DOHH2 (cell line): Measurements from ENCODE around the gene TTC28.

Experiments
- H3F3A ChIP-seq: fragments of 200-600 bp; sonication (generic), shearing (Covaris generic); 2 replicates; pipeline ENCODE4 v1.6.0; 2016; ENCODE audit warnings: antibody characterized with exemption, mild to moderate bottlenecking; ENCODE audit not compliant: control insufficient read depth, insufficient read depth
- H3K27ac ChIP-seq: fragments of 200-600 bp; sonication (generic); 2 replicates; pipeline ENCODE4 v1.5.1; 2014; ENCODE audit warnings: low read depth, mild to moderate bottlenecking, low read length, moderate library complexity
- H3K27me3 ChIP-seq: fragments of 200-600 bp; sonication (generic); 2 replicates; pipeline ENCODE4 v1.6.1; 2014; ENCODE audit warnings: mild to moderate bottlenecking, low read length, mixed read lengths; ENCODE audit not compliant: control insufficient read depth
- H3K36me3 ChIP-seq: fragments of 200-600 bp; sonication (generic); 2 replicates; pipeline ENCODE4 v1.6.1; 2014; ENCODE audit warnings: mild to moderate bottlenecking, low read length, moderate library complexity, mixed read lengths; ENCODE audit not compliant: control insufficient read depth
- H3K4me1 ChIP-seq: fragments of 200-600 bp; sonication (generic); 2 replicates; pipeline ENCODE4 v1.6.1; 2014; ENCODE audit warnings: mild to moderate bottlenecking, low read length, mixed read lengths; ENCODE audit not compliant: control insufficient read depth
- H3K4me2 ChIP-seq: fragments of 200-600 bp; sonication (generic); 2 replicates; pipeline ENCODE4 v1.6.0; 2014; ENCODE audit warnings: mild to moderate bottlenecking, low read length, moderate library complexity
- H3K4me3 ChIP-seq: fragments of 200-600 bp; sonication (generic); 2 replicates; pipeline ENCODE4 v1.5.1; 2014; ENCODE audit warnings: mild to moderate bottlenecking, low read length, mixed read lengths
- H3K79me2 ChIP-seq: fragments of 200-600 bp; sonication (generic); 2 replicates; pipeline ENCODE4 v1.6.1; 2014; ENCODE audit warnings: mild to moderate bottlenecking, low read length, mixed read lengths; ENCODE audit not compliant: control insufficient read depth
- H3K9me2 ChIP-seq: fragments of 200-600 bp; sonication (generic); replicated peaks from 2 replicates; pipeline ENCODE4 v1.6.1; 2014; ENCODE audit warnings: mild to moderate bottlenecking, low read length, mixed read lengths; ENCODE audit not compliant: control insufficient read depth
- H3K9me3 ChIP-seq: fragments of 200-600 bp; sonication (generic); 2 replicates; pipeline ENCODE4 v1.6.1; 2014; ENCODE audit warnings: antibody characterized with exemption, low read length, mixed read lengths; ENCODE audit not compliant: control insufficient read depth, insufficient read depth
- H4K20me1 ChIP-seq: fragments of 200-600 bp; sonication (generic); 2 replicates; pipeline ENCODE4 v1.6.0; 2014; ENCODE audit warnings: low read depth, mild to moderate bottlenecking, antibody characterized with exemption, low read length, moderate library complexity; ENCODE audit not compliant: control insufficient read depth, insufficient read depth
- EZH2phosphoT487 ChIP-seq: fragments of 200-600 bp; sonication (generic); IDR thresholded peaks from 2 replicates; pipeline ENCODE4 v1.6.1; 2017; ENCODE audit warnings: borderline replicate concordance, mild to moderate bottlenecking, antibody characterized with exemption, low read length, moderate library complexity, mixed read lengths
- TF ChIP-seq, protein P1 (sequence below): fragments of 200-600 bp; sonication (generic); IDR thresholded peaks from one replicate; pipeline ENCODE4 v1.5.1; 2014; ENCODE audit warnings: antibody characterized with exemption, mild to moderate bottlenecking, low read depth, low read length; ENCODE audit not compliant: poor library complexity, severe bottlenecking

The TTC28 gene

DNA sequence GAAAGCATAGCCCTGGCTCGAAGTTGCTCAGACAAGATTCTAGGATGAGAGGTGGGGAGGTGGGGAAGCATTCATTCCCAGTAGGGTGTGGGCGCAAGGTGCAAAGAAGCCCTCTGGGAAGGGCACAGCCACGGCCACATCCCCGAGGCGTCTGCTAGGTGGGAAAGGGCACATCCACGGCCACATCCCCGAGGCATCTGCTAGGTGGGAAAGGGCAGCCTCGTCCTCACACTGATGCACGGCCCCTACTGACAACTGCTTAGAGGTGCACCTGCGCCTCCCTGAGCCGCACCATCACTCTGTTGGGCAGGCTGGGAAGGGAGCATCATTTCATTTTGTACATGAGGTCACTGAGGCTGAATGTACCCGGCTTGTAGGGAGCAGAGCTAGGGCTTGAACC lies 666.0 kb downstream of the TTC28 start:
- H3K4me2 ChIP-seq: no peak overlapping the region
- no peak overlapping the region for H3K27ac ChIP-seq
- H4K20me1 ChIP-seq: no peaks in the 10 kb centered on the region
- TF ChIP-seq, protein P1, sequence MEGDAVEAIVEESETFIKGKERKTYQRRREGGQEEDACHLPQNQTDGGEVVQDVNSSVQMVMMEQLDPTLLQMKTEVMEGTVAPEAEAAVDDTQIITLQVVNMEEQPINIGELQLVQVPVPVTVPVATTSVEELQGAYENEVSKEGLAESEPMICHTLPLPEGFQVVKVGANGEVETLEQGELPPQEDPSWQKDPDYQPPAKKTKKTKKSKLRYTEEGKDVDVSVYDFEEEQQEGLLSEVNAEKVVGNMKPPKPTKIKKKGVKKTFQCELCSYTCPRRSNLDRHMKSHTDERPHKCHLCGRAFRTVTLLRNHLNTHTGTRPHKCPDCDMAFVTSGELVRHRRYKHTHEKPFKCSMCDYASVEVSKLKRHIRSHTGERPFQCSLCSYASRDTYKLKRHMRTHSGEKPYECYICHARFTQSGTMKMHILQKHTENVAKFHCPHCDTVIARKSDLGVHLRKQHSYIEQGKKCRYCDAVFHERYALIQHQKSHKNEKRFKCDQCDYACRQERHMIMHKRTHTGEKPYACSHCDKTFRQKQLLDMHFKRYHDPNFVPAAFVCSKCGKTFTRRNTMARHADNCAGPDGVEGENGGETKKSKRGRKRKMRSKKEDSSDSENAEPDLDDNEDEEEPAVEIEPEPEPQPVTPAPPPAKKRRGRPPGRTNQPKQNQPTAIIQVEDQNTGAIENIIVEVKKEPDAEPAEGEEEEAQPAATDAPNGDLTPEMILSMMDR: no peak
- no peak for TF ChIP-seq EZH2phosphoT487
- H3K36me3 ChIP-seq: no peaks in the 10 kb centered on the region
- no peaks in the 10 kb centered on the region for H3K27me3 ChIP-seq
- no peaks in the 10 kb centered on the region for H3K79me2 ChIP-seq
- H3K4me1 ChIP-seq: no peaks in the 10 kb centered on the region
- H3K9me3 ChIP-seq: no peaks in the 10 kb centered on the region
- no peak overlapping the region for H3K4me3 ChIP-seq
- no peaks in the 10 kb centered on the region for H3K9me2 ChIP-seq
- no peaks in the 10 kb centered on the region for H3F3A ChIP-seq

DNA sequence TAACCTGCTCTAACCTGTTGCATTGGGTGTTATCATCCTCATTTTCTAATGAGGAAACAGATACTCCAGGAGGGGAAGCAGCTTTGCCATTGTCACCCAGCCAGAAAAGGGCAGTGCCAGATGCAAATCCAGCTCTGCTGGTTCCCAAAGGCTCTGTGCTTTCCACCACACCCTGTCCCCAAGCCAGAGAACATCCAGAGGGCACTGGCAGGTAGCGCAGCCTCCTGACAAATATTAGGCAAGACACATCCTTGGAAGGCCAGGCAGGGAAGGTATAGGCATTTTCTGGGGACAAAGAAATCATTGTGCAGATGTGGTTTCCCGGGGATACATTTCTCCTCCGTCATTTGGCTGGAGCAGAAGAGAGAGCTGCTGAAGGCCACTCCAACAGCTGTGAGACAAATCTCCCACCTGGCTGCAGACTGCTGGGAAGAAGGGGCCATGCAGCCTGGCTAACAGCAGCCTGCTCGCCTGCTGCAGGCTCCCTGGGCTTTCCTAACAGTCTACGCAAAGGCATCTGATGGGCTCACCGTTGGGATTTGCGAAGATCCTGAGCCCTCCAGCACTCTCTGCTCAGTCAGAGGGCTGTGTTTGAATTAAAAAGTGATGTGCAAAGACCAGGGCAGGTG lies 666.7 kb downstream of the TTC28 start:
- Histone ChIP-seq H3K9me3 (no peaks in the 10 kb centered on the region), H3K27ac (no peak overlapping the region), H3K79me2 (no peaks in the 10 kb centered on the region), H3F3A (no peaks in the 10 kb centered on the region), H3K4me2 (no peak overlapping the region), H3K27me3 (no peaks in the 10 kb centered on the region), H4K20me1 (no peaks in the 10 kb centered on the region), H3K4me3 (no peak overlapping the region), H3K36me3 (no peaks in the 10 kb centered on the region), H3K4me1 (no peaks in the 10 kb centered on the region), H3K9me2 (no peaks in the 10 kb centered on the region)
- TF ChIP-seq, protein P1: no peak
- TF ChIP-seq EZH2phosphoT487: no peak

DNA sequence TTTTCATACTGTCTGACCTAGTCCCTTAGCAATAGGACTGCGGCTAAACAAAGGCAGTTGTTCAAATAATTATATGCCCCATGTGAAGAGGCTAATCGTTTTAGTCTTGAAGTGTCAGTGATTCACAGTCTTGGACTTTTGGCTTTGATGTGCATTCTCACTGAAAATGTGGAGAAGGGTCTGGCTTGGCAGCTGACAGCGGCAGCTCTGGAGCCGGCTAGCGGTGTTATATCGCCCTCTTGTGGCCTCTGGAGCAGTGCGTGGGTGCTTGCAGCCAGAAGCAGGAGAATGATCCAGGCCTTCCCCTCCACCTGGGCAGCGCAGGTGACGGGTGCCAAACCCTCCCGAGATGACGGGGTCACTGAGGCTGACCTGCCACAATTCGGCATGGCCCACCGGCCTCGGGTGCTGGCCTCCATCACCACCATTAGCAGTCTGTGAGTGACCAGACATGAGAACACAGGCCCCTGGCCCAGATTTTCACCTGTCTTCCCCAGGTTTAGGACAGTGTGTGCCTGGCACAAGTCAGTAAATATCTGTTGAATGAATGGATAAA lies 670.3 kb downstream of the TTC28 start:
- Histone ChIP-seq H4K20me1 (no peaks in the 10 kb centered on the region), H3K27ac (no peak overlapping the region)

More for the DNA sequence above, 670.3 kb downstream of the TTC28 start:
- Histone ChIP-seq H3K4me3 (no peak overlapping the region), H3F3A (no peaks in the 10 kb centered on the region), H3K9me2 (no peaks in the 10 kb centered on the region), H3K9me3 (no peaks in the 10 kb centered on the region), H3K79me2 (no peaks in the 10 kb centered on the region), H3K4me2 (no peak overlapping the region), H3K4me1 (no peaks in the 10 kb centered on the region), H3K36me3 (no peaks in the 10 kb centered on the region), H3K27me3 (no peaks in the 10 kb centered on the region)
- TF ChIP-seq EZH2phosphoT487: no peak
- TF ChIP-seq, protein P1: peak; percentile 96
